NCI-H446 (cell line): ENCODE measurements around the gene NCDN.
"Not testable (repeated sequence)": the region's sequence is repeated elsewhere in the genome, so short reads cannot be mapped to it uniquely, and the experiment has no call there.

Source experiments
- DNase-seq, 2 experiments: peaks; one replicate each; lab custom pipeline; 2025; lab: John Stamatoyannopoulos, UW

NCDN gene

GRCh38 chr1:35569936-35570335, 12.3 kb downstream of the NCDN start:
- no peak for DNase-seq

- no peak for DNase-seq
These were observed 13.1 kb downstream of the NCDN start for GRCh38 chr1:35570589-35571137.

GRCh38 chr1:35571263-35571662, 13.7 kb downstream of the NCDN start:
- DNase-seq: no peak

- no peak for DNase-seq
These were observed 14.7 kb downstream of the NCDN start for GRCh38 chr1:35572296-35572695.

GRCh38 chr1:35573198-35574124, 15.9 kb downstream of the NCDN start, which contains the start of gene TFAP2E:
TSS of gene TFAP2E (plus strand) at chr1:35573314. CDS start at chr1:35573578, 264 bp downstream.
- no peak for DNase-seq

GRCh38 chr1:35574125-35574654, 16.6 kb downstream of the NCDN start:
- DNase-seq: no peak

DNA sequence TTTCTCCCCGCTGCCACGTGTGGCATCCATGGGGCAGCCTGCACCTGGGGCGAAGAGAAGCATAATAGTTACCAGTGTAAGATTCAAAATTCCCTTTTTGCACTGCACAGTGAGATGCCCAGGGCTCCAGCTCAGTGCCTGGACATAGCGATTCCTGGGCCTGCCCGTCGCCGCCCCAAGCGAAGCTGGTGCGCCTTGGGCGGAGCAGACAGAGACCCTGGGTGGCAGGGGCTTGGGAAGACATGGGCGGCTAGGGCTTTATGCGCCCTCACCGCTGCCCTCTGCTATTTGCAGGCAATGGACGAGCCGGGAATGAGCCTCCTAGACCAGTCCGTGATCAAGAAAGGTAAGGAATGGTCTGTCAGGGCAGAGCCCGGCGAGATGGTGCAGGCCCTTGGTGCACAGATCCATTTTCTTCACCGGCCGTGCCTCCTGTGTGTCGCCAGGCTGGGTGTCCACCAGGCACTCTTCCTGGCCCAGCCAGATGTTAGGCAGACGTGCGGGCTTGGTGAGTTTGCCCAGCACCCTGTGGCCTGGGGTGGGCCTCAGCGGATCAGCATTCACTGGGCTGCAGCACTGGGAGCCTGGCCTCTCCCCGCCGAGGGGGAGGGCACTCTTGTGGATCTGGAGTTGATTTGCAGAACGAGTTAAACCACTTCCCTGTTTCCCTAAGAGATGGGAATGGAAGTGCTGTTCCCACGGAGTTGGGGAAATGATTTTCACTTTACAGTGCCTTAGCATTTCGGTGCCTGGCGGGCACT, 17.2 kb downstream of the NCDN start:
- no peak for DNase-seq

DNA sequence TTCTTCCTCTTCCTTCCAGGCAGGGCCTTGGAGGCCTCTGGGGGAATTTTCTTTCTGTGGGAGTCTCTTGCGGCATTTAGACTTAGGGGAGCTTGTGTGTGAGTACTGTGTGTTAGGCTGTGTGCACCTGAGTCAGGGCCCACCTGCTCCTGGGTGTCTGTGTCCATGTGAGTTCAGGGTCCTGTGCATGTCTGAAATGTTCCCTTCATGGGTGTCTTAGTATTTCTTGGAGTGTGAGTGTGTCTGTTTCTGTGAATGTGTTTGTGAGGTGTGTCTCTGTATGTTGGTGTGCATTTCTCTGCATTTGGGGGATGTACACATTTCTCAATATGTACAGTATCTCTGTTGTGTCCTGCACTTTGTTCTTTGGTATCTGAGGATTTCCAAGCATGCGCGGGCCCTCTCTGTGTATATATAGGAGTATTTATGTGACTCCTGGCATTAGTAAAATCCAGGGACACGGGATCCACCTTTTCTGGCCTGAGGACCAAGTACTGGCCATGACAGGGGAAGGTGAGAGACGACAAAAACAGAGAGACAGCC, 17.9 kb downstream of the NCDN start:
- no peak for DNase-seq

DNA sequence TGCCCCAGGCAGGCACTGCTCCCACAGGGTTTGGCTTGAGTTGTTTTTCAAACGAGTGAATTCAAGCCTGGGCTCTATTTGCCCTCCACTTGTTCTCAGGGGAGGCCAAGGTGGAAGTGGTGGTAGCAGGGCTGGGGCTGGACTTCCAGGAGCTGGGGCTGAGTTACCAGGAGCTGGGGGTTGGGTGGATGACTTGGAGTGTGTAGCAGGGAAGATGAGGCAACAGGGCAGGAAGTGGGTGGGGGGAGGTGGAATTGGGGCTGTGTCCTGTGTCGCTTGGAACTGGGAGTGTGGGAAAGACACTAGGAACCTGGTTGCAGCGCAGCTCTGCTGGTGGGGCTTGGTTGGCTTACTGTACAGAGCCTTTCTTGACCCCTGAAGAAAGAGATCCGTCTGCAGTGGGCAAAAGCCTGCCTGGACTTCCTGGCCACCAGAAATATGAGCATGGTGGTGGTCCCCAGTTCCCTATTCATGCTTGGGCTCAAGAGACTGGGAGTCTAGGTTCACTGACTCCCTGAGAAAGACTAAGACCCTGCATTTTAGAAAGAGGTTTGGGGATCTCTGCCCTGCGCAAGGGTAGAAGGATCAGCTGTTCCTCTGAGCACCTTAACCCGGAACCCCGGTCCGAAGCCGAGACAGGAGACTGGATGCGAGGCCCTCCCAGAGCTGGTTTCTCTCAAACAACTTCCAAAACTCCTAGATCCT, 18.6 kb downstream of the NCDN start:
- DNase-seq: no peak

DNA sequence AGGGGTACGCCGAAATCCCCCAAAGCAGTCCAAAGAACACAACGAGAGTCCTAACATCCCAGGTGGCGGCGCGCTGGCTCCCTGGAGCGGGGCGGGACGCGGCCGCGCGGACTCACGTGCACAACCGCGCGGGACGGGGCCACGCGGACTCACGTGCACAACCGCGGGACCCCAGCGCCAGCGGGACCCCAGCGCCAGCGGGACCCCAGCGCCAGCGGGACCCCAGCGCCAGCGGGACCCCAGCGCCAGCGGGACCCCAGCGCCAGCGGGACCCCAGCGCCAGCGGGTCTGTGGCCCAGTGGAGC, 19.1 kb downstream of the NCDN start:
- not testable (repeated sequence) for DNase-seq

GRCh38 chr1:35577071-35577998, 19.7 kb downstream of the NCDN start:
- DNase-seq: no peak

DNA sequence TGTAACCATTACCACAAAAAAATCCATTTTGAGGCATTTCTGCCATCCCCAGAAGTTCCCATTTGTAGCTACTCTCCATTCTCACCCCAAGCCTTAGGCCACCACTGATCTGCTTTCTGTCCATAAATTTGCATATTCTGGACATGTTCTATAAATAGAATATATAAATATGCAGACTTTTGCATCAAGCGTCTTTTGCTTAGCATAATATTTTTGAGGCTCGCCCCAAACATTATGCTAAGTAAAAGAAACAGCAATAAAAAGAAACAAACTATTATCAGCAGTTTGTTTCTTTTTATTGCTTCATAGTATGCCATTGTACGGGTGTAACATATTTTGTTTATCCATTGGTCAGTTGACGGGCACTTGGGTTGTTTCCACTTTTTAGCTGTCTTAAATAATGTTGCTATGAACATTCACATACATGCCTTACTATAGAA, 23.4 kb downstream of the NCDN start:
- no peak for DNase-seq

DNA sequence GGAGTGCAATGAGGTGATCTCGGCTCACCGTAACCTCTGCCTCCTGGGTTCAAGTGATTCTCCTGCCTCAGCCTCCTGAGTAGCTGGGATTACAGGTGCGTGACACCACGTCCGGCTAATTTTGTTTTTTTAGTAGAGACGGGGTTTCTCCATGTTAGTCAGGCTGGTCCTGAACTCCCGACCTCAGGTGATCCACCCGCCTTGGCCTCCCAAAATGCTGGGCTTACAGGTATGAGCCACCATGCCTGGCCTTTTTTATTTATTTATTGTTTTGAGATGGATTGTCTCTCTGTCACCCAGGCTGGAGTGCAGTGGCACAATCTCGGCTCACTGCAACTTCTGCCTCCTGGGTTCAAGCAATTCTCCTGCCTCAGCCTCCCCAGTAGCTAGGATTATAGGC, 24.0 kb downstream of the NCDN start:
- not testable (repeated sequence) for DNase-seq

DNA sequence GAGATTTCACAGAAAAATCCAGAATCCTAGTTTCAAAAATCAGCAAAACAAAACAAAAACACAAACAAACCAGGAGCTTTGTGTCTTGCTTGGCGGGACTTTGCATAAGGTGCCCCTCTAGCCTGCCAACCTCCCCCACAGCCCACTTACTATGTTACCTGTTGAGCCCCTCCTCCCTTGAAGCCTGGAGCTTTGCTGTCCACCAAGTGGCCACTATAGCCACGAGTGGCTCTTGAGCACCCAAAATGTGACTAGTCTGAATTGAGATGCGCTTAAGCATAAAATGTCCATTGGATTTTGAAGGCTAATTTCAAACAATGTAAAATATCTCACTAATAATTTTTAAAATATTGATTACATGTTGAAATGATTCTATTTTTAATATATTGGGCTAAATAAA, 27.7 kb downstream of the NCDN start:
- no peak for DNase-seq

DNA sequence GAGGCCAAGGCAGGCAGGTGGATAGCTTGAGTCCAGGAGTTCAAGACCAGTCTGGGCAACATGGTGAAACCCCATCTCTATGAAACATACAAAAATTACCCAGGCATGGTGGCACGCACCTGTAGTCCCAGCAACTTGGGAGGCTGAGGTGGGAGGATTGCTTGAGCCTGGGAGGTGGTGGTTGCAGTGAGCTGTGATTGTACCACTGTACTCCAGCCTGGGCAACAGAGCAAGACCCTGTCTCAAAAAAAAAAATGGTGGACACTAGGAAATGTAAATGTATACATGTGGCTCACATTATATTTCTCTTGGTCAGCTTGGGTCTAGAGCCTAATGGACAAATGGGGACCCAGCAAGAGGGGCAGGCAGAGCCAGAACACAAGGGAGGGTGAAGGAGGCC, 28.2 kb downstream of the NCDN start:
- not testable (repeated sequence) for DNase-seq

GRCh38 chr1:35586808-35587207, 29.2 kb downstream of the NCDN start:
- no peak for DNase-seq

- DNase-seq: no peak
These were observed 30.1 kb downstream of the NCDN start for GRCh38 chr1:35587736-35588135.

GRCh38 chr1:35588197-35588910, 30.8 kb downstream of the NCDN start:
- DNase-seq: no peak

GRCh38 chr1:35589516-35590427, 32.2 kb downstream of the NCDN start:
- DNase-seq: no peak
